B cell (primary cell): Measurements from ENCODE around the gene OR5AU1. TPM values are rescaled to one million over a fixed set of nuclear protein-coding genes. Genes with fewer than 3 reads are reported as not detected.
"Not testable (repeated sequence)": the region's sequence is repeated elsewhere in the genome, so short reads cannot be mapped to it uniquely, and the experiment has no call there.

Source experiments
- ATAC-seq: fragments of 200-7000 bp; cut with Tn5 transposase; one replicate; pipeline ENCODE4 v1.10.0; 2021; ENCODE audit warnings: low read depth, mild to moderate bottlenecking, moderate number of reproducible peaks, moderate library complexity
- CTCF ChIA-PET: fragments of 350-600 bp; sonication (Branson Sonifier 250); formaldehyde crosslinking; loops from one replicate; lab custom pipeline; 2021; ENCODE audit warnings: antibody characterized with exemption, inconsistent platforms; lab: Charles Lee
- POLR2A ChIA-PET: fragments of 350-600 bp; sonication (Branson Sonifier 250); formaldehyde crosslinking; loops from one replicate; lab custom pipeline; 2021; ENCODE audit warnings: antibody characterized with exemption; lab: Charles Lee
- DNase-seq: peaks from one replicate; pipeline ENCODE4 v3.0.0; 2013
- H2AFZ ChIP-seq: 2 replicates; pipeline ENCODE4 v1.6.1; 2012; ENCODE audit warnings: mild to moderate bottlenecking, low read depth, low read length; ENCODE audit not compliant: insufficient read depth, poor library complexity, severe bottlenecking
- H3K27ac ChIP-seq, 2 donors: 1 replicate in 1 of 2; 2 replicates in 1 of 2; pipeline ENCODE4 v1.5.1; 2012 to 2013; ENCODE audit warnings: low read length in 2 of 2, mild to moderate bottlenecking in 2 of 2, moderate library complexity in 1 of 2
- H3K27me3 ChIP-seq, 4 experiments: fragments of 200-600 bp in 1 of 4; sonication (generic) in 1 of 4; replicated peaks in 1 of 4; 1 replicate in 2 of 4; 2 replicates in 2 of 4; pipeline versions ENCODE4 v1.6.1 to v1.7.0; 2013 to 2016; ENCODE audit warnings: low read length in 3 of 4, mild to moderate bottlenecking in 2 of 4, mixed read lengths in 1 of 4, moderate library complexity in 1 of 4; ENCODE audit not compliant: insufficient read depth in 4 of 4, control insufficient read depth in 3 of 4; ENCODE audit errors: control extremely low read depth in 1 of 4
- H3K36me3 ChIP-seq, 2 experiments: replicated peaks in 1 of 2; 1 replicate in 1 of 2; 2 replicates in 1 of 2; pipeline versions ENCODE4 v1.6.1 to v1.7.1; 2013; ENCODE audit warnings: low read length in 1 of 2; ENCODE audit not compliant: insufficient read depth in 2 of 2, control insufficient read depth in 1 of 2; ENCODE audit errors: control extremely low read depth in 1 of 2, extremely low read depth in 1 of 2
- H3K4me1 ChIP-seq, 2 donors: fragments of 200-600 bp in 1 of 2; sonication (generic) in 1 of 2; 1 replicate in 1 of 2; 2 replicates in 1 of 2; pipeline versions ENCODE4 v1.5.1 to v1.6.1; 2013 to 2017; ENCODE audit warnings: low read length in 2 of 2; ENCODE audit not compliant: control insufficient read depth in 2 of 2, insufficient read depth in 2 of 2
- H3K4me2 ChIP-seq: replicated peaks from 2 replicates; pipeline ENCODE3; 2012; ENCODE audit warnings: mild to moderate bottlenecking, low read depth, low read length; ENCODE audit not compliant: poor library complexity, severe bottlenecking
- H3K4me3 ChIP-seq, 5 experiments: fragments of 200-600 bp in 1 of 5; sonication (generic) in 1 of 5; 1 replicate in 3 of 5; 2 replicates in 2 of 5; pipeline versions ENCODE4 v1.5.1 to v1.7.0; 2011 to 2016; ENCODE audit warnings: low read length in 4 of 5, mild to moderate bottlenecking in 4 of 5, low read depth in 2 of 5, control low read depth in 1 of 5, moderate library complexity in 1 of 5; ENCODE audit not compliant: insufficient read depth in 1 of 5; ENCODE audit errors: control extremely low read depth in 1 of 5, extremely low read depth in 1 of 5
- H3K79me2 ChIP-seq: fragments of 200-600 bp; sonication (generic); one replicate; pipeline ENCODE4 v1.6.0; 2016; ENCODE audit warnings: low read length; ENCODE audit not compliant: control insufficient read depth, insufficient read depth
- H3K9ac ChIP-seq: fragments of 200-600 bp; sonication (generic); 2 replicates; pipeline ENCODE4 v1.6.1; 2017; ENCODE audit warnings: mild to moderate bottlenecking, low read length, moderate library complexity
- H3K9me3 ChIP-seq, 3 donors: one replicate each; pipeline versions ENCODE4 v1.6.1 to v1.7.1; 2013; ENCODE audit warnings: low read length in 2 of 3; ENCODE audit not compliant: control insufficient read depth in 2 of 3, insufficient read depth in 1 of 3; ENCODE audit errors: control extremely low read depth in 1 of 3
- H4K20me1 ChIP-seq: 2 replicates; pipeline ENCODE4 v1.6.0; 2012; ENCODE audit warnings: mild to moderate bottlenecking, low read length; ENCODE audit not compliant: insufficient read depth, control insufficient read depth, poor library complexity, severe bottlenecking
- H3K27ac Mint-ChIP-seq: one replicate; pipeline ENCODE4 v1.8.0; 2021; ENCODE audit warnings: mixed read lengths
- H3K27me3 Mint-ChIP-seq: one replicate; pipeline ENCODE4 v1.8.0; 2021; ENCODE audit warnings: mixed read lengths
- H3K4me1 Mint-ChIP-seq: one replicate; pipeline ENCODE4 v1.8.0; 2021; ENCODE audit warnings: mixed read lengths
- H3K4me3 Mint-ChIP-seq: one replicate; pipeline ENCODE4 v1.8.0; 2021; ENCODE audit warnings: mixed read lengths
- H3K9me3 Mint-ChIP-seq: one replicate; pipeline ENCODE4 v1.8.0; 2022; ENCODE audit warnings: mixed read lengths; ENCODE audit not compliant: insufficient read depth
- EZH2 ChIP-seq: IDR thresholded peaks from 2 replicates; pipeline ENCODE4 v1.6.1; 2012; ENCODE audit warnings: borderline replicate concordance, low read depth, mild to moderate bottlenecking, moderate library complexity, low read length; ENCODE audit not compliant: insufficient read depth, poor library complexity, severe bottlenecking
- WGBS: methylation state at CpG from one replicate; pipeline ENCODE4 v1.1.5; 2013; ENCODE audit warnings: missing lambda C conversion rate; ENCODE audit not compliant: insufficient coverage; 5-methylcytosine and 5-hydroxymethylcytosine counted together
- intact Hi-C: fragments of 100-400 bp; cut with micrococcal nuclease; formaldehyde crosslinking; loops from one replicate; pipeline ENCODE4 v1.10.0; 2022
- polyA plus RNA-seq: library from polyadenylated mRNA; depleted of rRNA; stranded (reverse); fragments of >200 nt; gene quantifications from 2 replicates; pipeline ENCODE4 v1.2.3, GENCODE V29; 2012
- total RNA-seq, 2 donors: library from RNA; stranded (reverse); fragments of 120-200 nt in 1 of 2; gene quantifications; 1 replicate in 1 of 2; 2 replicates in 1 of 2; pipeline versions ENCODE4 v1.2.3 to v1.2.4, GENCODE V29; 2013 to 2022
- TF ChIP-seq, protein P1 (sequence below): fragments of 200-600 bp; IDR thresholded peaks from one replicate; pipeline ENCODE4 v1.8.0; 2022; ENCODE audit warnings: antibody characterized with exemption, mild to moderate bottlenecking

The OR5AU1 gene
- total and polyA plus RNA-seq, 2 donors (not counting 1 experiment from before 2014, with no cell fraction given) = not detected

DNA sequence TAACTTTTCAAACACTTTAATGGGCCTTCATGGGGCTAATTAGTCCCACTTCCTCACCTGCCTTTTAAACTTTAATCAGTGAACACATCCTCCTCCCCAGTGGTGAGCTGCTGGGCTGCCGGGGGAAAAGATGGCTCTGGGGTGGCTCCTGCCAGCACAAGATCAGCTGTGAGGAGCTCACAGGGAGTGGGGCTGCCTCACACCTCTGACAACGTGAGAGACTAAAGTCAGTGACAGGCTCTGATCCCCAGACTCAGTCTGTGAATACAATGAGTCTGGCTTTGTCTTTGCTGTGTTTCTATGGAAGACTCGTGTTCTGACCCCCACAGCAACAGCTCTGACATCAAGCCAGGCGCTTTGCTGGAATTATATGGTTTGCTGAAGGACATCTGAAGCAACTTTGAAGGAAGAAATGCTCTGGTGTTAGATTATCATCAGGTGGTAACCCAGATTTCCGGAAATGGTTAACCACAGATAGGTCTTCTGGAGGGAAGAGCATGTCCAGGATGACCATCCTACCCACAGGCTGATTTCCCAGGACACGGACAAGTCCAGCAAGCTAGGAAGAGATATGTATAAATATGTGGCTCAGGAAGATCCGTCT is 9.2 kb upstream of the OR5AU1 start:
- H3K9me3 Mint-ChIP-seq, H3K4me3 ChIP-seq, H3K9ac ChIP-seq, H3K79me2 ChIP-seq, H3K36me3 ChIP-seq, H3K27ac ChIP-seq, H3K4me3 Mint-ChIP-seq, H3K27ac Mint-ChIP-seq, H3K4me1 ChIP-seq, CTCF ChIA-PET, H4K20me1 ChIP-seq, H3K4me2 ChIP-seq, H2AFZ ChIP-seq, H3K9me3 ChIP-seq, intact Hi-C loops, H3K4me1 Mint-ChIP-seq, ATAC-seq, POLR2A ChIA-PET, DNase-seq: not testable (repeated sequence)
- peaks cover 32% of the 10 kb centered on the region for H3K27me3 Mint-ChIP-seq
- H3K27me3 ChIP-seq = peaks cover 0 to 17% (median under 1%) of the 10 kb centered on the region in 4 experiments
- 92% methylated on average over 2 of the region's 7 CpGs for WGBS

DNA sequence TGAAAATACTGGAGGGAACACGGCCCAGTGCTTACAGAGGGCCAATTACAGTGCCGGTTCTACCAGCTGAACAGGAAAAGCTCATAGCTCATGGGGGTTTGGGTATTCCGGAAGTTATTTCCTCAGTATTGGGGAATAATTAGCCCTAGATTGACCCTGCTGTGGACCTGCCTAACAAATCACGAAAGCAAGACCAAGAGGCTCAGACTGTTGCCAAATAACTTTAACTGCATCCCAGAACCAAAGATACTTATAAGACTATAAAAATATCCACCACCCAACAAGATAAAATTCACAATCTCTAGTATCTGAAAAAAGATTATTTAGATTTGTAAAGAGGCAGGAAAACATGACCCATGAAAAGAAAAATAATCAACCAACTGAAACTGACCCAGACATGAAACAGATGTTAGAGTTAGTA is 8.0 kb upstream of the OR5AU1 start:
- Mint-ChIP-seq H3K27ac (no peak overlapping the region), H3K4me1 (no peaks in the 10 kb centered on the region), H3K9me3 (no peaks in the 10 kb centered on the region), H3K27me3 (peaks cover 31% of the 10 kb centered on the region), H3K4me3 (no peak overlapping the region)
- H4K20me1 ChIP-seq = no peaks in the 10 kb centered on the region
- H3K4me3 ChIP-seq = no peak overlapping the region
- CTCF ChIA-PET = no interaction called here
- no peak overlapping the region for H3K4me2 ChIP-seq
- no peak overlapping the region for H3K9ac ChIP-seq
- no peaks in the 10 kb centered on the region for H3K36me3 ChIP-seq
- H3K4me1 ChIP-seq = no peaks in the 10 kb centered on the region
- no peak for DNase-seq
- ATAC-seq = no peak
- 64% methylated on average over 4 of the region's 4 CpGs for WGBS
- H2AFZ ChIP-seq = no peak overlapping the region
- peaks cover 0 to 10% (median 0%) of the 10 kb centered on the region in 4 experiments for H3K27me3 ChIP-seq
- POLR2A ChIA-PET = no interaction called here
- no peaks in the 10 kb centered on the region for H3K9me3 ChIP-seq
- H3K27ac ChIP-seq = no peak overlapping the region
- intact Hi-C loops = no loop called here
- TF ChIP-seq EZH2 = no peak
- TF ChIP-seq, protein P1, sequence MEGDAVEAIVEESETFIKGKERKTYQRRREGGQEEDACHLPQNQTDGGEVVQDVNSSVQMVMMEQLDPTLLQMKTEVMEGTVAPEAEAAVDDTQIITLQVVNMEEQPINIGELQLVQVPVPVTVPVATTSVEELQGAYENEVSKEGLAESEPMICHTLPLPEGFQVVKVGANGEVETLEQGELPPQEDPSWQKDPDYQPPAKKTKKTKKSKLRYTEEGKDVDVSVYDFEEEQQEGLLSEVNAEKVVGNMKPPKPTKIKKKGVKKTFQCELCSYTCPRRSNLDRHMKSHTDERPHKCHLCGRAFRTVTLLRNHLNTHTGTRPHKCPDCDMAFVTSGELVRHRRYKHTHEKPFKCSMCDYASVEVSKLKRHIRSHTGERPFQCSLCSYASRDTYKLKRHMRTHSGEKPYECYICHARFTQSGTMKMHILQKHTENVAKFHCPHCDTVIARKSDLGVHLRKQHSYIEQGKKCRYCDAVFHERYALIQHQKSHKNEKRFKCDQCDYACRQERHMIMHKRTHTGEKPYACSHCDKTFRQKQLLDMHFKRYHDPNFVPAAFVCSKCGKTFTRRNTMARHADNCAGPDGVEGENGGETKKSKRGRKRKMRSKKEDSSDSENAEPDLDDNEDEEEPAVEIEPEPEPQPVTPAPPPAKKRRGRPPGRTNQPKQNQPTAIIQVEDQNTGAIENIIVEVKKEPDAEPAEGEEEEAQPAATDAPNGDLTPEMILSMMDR = no peak
- no peaks in the 10 kb centered on the region for H3K79me2 ChIP-seq
